HG02870 (cell line): Measurements from ENCODE around the gene COL26A1.
"Not testable (repeated sequence)": the region's sequence is repeated elsewhere in the genome, so short reads cannot be mapped to it uniquely, and the experiment has no call there.

ENCODE experiments used
- ATAC-seq: cut with Tn5 transposase; IDR thresholded peaks from one replicate; pipeline ENCODE4 v1.9.1; 2021; ENCODE audit warnings: mild to moderate bottlenecking, moderate library complexity; ENCODE audit not compliant: unreplicated experiment

Gene COL26A1

DNA sequence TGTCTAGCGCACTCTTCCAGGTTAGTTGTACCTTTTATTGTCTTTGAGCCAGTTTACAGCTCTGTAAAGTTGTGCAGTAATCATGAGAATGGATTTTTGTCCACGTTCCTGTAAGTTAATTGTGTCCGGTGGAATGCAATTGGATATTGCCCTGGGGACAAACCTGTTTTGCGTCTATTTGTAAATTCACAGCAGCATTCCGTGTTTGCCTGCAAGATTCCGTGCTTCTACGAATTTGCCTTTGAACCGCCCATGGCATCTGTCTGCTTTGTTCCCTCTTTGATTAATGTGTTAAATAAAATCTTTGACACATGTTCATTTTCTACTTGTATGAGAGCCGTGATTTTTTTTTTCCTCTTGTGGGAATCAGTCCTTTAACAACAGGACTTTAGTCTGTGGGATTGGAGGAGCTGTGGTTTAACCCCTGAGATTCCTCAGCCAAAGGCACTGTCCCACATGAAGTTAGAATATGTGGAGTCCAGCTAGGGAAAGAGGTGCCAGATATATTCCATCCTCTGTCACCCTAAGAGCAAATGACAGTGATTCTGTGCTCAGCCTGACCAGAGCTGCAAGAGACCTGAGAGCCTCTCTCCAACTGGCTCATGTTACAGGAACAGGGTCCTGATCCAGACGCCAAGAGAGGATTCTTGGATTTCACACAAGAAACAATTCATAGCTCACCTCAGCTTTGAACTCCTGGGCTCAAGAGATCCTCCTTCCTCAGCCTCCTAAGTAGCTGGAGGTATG lies 126.3 kb downstream of the COL26A1 start:
- ATAC-seq: no peak

DNA sequence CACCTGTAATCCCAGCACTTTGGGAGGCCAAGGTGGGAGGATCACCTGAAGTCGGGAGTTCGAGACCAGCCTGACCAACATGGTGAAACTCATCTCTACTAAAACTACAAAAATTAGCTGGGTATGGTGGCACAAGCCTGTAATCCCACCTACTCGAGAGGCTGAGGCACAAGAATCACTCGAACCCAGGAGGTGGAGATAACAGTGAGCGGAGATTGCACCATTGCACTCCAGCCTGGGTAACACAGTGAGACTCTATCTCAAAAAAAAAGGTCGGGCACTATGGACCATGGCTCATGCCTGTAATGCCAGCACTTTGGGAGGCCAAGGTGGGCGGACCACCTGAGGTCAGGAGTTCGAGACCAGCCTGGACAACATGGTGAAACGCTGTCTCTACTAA lies 127.8 kb downstream of the COL26A1 start:
- ATAC-seq: not testable (repeated sequence)

DNA sequence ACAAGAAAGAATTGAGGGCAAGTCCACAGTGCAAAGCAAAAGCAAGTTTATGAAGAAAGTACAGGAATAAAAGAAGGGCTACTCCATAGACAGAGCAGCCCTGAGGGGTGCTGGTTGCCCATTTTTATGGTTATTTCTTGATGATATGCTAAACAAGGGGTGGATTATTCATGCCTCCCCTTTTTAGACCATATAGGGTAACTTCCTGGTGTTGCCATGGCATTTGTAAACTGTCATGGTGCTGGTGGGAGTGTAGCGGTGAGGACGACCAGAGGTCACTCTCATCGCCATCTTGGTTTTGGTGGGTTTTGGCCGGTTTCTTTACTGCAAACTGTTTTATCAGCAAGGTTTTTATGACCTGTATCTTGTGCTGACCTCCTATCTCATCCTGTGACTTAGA lies 128.8 kb downstream of the COL26A1 start:
- ATAC-seq: not testable (repeated sequence)

GRCh38 chr7:101494602-101495329 lies 132.1 kb downstream of the COL26A1 start:
- ATAC-seq: no peak

DNA sequence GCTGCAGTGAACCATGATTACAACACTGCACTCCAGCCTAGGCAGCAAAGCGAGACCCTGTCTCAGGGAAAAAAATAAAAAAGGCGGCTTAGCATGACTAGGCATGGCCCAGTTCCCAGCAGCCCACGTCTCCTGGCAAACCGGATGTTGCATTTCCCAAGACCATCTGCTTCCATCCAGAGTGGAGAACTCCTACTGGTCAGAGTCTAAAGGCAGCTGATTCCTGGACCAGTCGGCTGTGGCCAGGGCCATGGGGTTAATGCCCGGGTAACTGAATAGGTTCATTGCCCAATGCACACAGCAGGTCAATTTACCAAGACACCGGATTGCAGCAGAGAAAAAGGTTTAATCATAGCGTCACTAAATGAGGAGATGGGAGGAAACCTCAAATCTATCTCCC lies 133.3 kb downstream of the COL26A1 start:
- ATAC-seq: no peak

GRCh38 chr7:101501351-101501750 lies 138.7 kb downstream of the COL26A1 start:
- no peak for ATAC-seq

DNA sequence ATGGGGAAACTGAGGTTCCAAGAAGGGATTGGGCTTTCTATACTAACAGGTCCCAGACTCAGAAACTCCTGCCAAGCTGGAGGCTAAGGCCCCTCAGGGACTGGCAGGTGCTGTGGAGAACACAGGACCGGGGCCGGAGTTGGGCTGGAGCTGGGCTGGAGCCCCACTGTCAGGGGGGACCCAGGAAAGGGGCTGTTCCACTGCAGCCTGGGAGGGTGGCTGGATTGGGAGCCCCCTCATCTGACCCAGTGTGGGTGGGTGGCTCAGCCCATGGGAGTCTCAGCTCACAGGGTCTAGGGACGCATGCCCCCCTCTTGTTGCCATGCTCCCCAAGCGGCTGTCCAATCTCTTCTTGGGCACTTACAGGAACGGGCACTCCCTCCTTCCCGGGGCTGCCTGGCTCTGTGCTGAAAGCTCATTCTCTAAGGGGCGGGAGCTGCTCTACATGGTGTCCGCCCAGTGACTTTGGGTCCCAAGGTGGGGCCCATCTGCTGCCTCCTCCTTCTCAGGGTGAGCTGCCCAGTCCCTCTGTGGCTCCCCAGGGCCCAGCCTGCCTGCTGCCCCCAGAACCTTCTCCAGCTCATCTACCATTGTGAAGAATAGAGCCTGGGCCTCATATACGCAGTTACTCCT lies 139.9 kb downstream of the COL26A1 start:
- no peak for ATAC-seq

DNA sequence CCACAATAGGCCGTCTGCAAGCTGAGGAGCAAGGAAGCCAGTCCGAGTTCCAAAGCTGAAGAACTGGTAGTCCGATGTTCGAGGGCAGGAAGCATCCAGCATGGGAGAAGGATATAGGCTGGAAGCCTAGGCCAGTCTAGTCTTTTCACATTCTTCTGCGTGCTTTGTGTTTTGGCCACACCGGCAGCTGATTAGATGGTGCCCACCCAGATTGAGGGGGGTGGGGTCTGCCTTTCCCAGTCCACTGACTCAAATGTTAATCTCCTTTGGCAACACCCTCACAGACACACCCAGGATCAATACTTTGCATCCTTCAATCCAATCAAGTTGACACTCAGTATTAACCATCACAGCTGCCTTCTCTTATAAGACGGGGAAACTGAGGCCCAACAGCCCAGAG lies 142.8 kb downstream of the COL26A1 start:
- ATAC-seq: not testable (repeated sequence)

DNA sequence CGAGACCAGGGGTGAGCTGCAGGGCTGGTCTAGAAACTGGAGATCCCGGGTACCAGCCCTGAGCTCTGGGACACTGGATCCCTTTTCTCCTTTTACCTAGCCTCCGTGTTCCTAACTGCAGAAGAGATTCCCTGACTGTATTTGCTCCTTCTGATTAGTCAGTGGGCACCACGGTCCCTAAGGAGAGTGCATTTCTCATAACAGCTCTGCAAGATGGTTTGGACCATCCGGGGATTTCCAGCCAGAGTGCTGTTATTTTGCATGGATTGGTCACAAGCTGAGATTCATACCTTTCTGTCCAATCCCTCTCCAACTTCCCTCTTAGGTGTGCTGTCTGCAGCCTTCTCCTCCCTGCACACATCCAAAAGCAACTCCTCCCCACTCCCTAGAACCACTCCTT lies 143.9 kb downstream of the COL26A1 start:
- no peak for ATAC-seq

- no peak for ATAC-seq
These were observed 144.7 kb downstream of the COL26A1 start for GRCh38 chr7:101507327-101507726.

- ATAC-seq: no peak
These were observed 145.1 kb downstream of the COL26A1 start for GRCh38 chr7:101507791-101508252.

DNA sequence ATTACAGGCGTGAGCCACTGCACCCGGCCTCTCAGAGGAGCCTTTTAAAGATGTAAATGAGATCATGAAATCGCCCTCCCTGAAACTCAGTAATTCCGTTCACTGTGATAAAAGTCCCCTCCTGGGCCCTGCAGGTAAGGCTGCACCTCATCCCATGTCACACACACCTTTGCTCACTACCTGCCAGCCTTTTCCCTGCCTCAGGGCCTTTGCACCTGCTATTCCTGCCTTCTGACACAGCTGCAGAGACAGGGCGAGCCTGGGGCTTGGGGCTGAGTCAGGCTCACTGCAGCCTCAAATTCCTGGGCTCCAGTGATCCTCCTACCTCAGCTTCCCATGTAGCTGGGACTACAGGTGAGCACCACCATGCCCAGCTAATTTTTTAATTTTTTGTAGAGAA lies 147.6 kb downstream of the COL26A1 start:
- no peak for ATAC-seq

DNA sequence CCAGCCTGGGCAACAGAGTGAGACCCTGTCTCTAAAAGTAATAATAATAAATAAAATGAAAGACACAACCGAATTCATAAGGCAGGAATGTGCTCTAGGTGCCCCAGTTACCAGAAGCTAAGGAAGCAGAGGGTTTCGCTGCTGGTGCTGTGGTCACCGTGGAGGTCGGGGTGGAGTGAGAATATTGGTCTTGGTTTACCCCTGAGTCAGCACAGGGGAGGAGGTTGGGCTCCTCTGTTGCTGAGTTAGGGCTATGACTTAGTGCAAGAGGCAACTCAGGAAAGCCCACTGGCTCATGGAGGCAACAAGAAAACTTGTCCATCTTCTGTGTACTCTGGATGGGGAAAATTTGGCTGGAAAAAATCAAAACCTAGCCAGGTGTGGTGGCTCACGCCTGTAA lies 149.3 kb downstream of the COL26A1 start:
- no peak for ATAC-seq

GRCh38 chr7:101516851-101517250 lies 154.2 kb downstream of the COL26A1 start:
- ATAC-seq: no peak

GRCh38 chr7:101517304-101517703 lies 154.6 kb downstream of the COL26A1 start:
- ATAC-seq: no peak

GRCh38 chr7:101518336-101518735 lies 155.7 kb downstream of the COL26A1 start:
- no peak for ATAC-seq

- ATAC-seq: no peak
These were observed 156.8 kb downstream of the COL26A1 start for GRCh38 chr7:101519324-101520023.

DNA sequence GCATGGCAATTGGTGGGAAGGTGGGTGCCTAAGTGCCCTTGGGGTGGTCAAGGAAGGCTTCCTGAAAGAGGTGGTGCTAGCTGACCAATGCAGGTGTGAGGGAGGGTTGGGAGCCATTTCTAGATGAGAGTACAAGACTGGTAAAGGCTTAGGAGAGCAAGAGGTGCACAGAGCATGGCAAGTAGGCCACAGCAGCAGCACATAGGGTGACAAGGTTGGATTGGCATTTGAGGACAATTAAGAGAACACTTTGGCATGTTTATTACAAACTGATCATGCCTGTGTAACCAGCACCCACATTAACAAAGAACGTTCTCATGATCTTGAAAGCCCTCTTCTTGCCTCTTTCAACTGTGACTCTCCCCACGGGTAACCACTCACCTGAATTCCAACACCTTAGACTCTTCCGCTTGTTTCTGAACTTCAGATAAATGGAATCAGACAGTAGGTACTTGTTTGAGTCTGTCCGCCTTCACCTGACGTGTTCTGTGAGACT lies 158.8 kb downstream of the COL26A1 start:
- no peak for ATAC-seq

GRCh38 chr7:101522021-101522420 lies 159.3 kb downstream of the COL26A1 start:
- no peak for ATAC-seq

DNA sequence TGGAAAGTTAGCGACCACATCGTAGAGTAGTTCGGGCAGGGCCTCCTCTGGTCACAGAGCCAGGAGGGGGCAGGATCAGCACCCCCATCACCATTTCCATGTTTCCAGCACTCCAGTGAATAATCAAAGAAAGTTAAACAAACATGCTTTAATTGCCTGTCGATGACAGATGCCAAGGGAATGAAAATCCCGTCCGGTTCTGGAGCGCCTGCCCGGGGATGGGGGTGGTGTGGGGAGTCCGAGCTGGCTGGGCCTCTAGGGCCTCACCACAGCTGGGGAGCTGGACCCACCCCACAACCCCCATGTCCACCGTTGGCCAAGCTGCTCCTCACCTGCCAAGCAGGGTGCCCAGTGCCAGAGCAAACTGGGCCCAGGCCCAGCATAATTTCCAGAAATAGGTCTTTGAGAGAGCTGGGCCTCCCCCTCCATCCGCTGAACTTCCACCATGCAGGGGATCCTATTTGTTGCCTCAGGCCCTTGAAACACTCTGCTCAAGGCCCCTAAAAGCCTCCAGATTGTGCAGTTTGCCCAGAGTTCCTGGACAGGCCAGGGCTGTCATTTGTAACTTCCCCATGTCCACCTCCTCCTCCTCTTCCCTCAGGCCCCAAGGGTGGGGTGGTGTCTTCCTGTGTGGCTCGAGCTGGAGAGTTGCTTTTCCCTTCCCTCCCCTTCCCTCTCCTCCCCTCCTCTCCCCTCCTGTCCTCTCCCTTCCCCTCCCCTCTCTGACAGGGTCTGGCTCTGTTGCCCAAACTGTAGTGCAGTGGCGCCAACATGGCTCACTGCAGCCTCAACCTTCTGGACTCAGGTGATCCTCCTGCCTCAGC lies 165.4 kb downstream of the COL26A1 start:
- no peak for ATAC-seq
